Neural cell (in vitro differentiated cells): ENCODE data around the gene CTNNA2. TPM values are rescaled to one million over a fixed set of nuclear protein-coding genes. Genes with fewer than 3 reads are reported as not detected.

ENCODE experiments used
- H2AFZ ChIP-seq: fragments of 200-600, 300-800 bp; sonication (generic), shearing (Covaris generic); 2 replicates; pipeline ENCODE4 v1.6.0; 2014; ENCODE audit warnings: low read depth, mild to moderate bottlenecking, antibody characterized with exemption, low read length, moderate library complexity
- H3F3A ChIP-seq: fragments of 200-600 bp; shearing (Covaris generic); 2 replicates; pipeline ENCODE4 v1.6.1; 2016; ENCODE audit warnings: mild to moderate bottlenecking, moderate library complexity, mixed read lengths, antibody characterized with exemption, low read length; ENCODE audit not compliant: insufficient read depth, poor library complexity, severe bottlenecking
- H3K27ac ChIP-seq: fragments of 200-600, 300-800 bp; sonication (generic), shearing (Covaris generic); 2 replicates; pipeline ENCODE4 v1.5.1; 2014; ENCODE audit warnings: mild to moderate bottlenecking, low read length, moderate library complexity
- H3K27me3 ChIP-seq: fragments of 300-800, 200-600 bp; sonication (generic), shearing (Covaris generic); 2 replicates; pipeline ENCODE4 v1.6.0; 2014; ENCODE audit warnings: mild to moderate bottlenecking, low read depth, low read length, moderate library complexity; ENCODE audit not compliant: insufficient read depth
- H3K36me3 ChIP-seq: fragments of 300-800, 200-600 bp; sonication (generic), shearing (Covaris generic); 2 replicates; pipeline ENCODE4 v1.5.1; 2014; ENCODE audit warnings: mild to moderate bottlenecking, antibody characterized with exemption, low read length, moderate library complexity; ENCODE audit not compliant: insufficient read depth
- H3K4me2 ChIP-seq: fragments of 300-800, 200-600 bp; sonication (generic), shearing (Covaris generic); 2 replicates; pipeline ENCODE4 v1.6.0; 2014; ENCODE audit warnings: mild to moderate bottlenecking, low read length
- H3K4me3 ChIP-seq: fragments of 300-800, 200-600 bp; sonication (generic), shearing (Covaris generic); 2 replicates; pipeline ENCODE4 v1.5.1; 2014; ENCODE audit warnings: mild to moderate bottlenecking, low read length, moderate library complexity
- H3K79me2 ChIP-seq: fragments of 200-600 bp; shearing (Covaris generic); replicated peaks from 2 replicates; pipeline ENCODE4 v1.6.0; 2014; ENCODE audit warnings: mild to moderate bottlenecking, low read length, moderate library complexity; ENCODE audit not compliant: insufficient read depth
- H3K9ac ChIP-seq: fragments of 300-800, 200-600 bp; sonication (generic), shearing (Covaris generic); 2 replicates; pipeline ENCODE4 v1.6.1; 2016; ENCODE audit warnings: mild to moderate bottlenecking, low read length, mixed read lengths
- H3K9me2 ChIP-seq: fragments of 200-600 bp; shearing (Covaris generic); 2 replicates; pipeline ENCODE4 v1.6.1; 2016; ENCODE audit warnings: mild to moderate bottlenecking, low read length, mixed read lengths; ENCODE audit not compliant: insufficient read depth
- H3K9me3 ChIP-seq: fragments of 200-600, 300-800 bp; sonication (generic), shearing (Covaris generic); 2 replicates; pipeline ENCODE4 v1.6.1; 2016; ENCODE audit warnings: mild to moderate bottlenecking, mixed run types, low read length, moderate library complexity, mixed read lengths
- H4K20me1 ChIP-seq: fragments of 200-600 bp; shearing (Covaris generic); 2 replicates; pipeline ENCODE4 v1.6.1; 2016; ENCODE audit warnings: mild to moderate bottlenecking, mixed run types; ENCODE audit not compliant: insufficient read depth
- CTCF ChIP-seq: fragments of 450-650 bp; IDR thresholded peaks from 2 replicates; pipeline ENCODE4 v1.5.1; 2014; ENCODE audit warnings: antibody characterized with exemption, mild to moderate bottlenecking, moderate library complexity; ENCODE audit not compliant: poor library complexity, severe bottlenecking
- EP300 ChIP-seq: fragments of 450-650 bp; conservative IDR thresholded peaks from 2 replicates; pipeline ENCODE4 v1.6.1; 2014; ENCODE audit warnings: antibody characterized with exemption, mild to moderate bottlenecking, moderate library complexity; ENCODE audit not compliant: poor library complexity, severe bottlenecking
- EZH2 ChIP-seq: fragments of 200-600, 300-800 bp; shearing (Covaris generic), sonication (generic); IDR thresholded peaks from 2 replicates; pipeline ENCODE4 v1.6.1; 2014; ENCODE audit warnings: antibody characterized with exemption, low read length, borderline replicate concordance, mild to moderate bottlenecking; ENCODE audit not compliant: insufficient read depth, poor library complexity, severe bottlenecking
- MXI1 ChIP-seq: fragments of 450-650 bp; conservative IDR thresholded peaks from 2 replicates; pipeline ENCODE4 v1.6.1; 2014; ENCODE audit warnings: antibody characterized with exemption, mild to moderate bottlenecking; ENCODE audit not compliant: poor library complexity, severe bottlenecking
- POLR2AphosphoS5 ChIP-seq: IDR thresholded peaks from 2 replicates; pipeline ENCODE4 v1.6.1; 2012
- RAD21 ChIP-seq: fragments of 450-650 bp; conservative IDR thresholded peaks from 2 replicates; pipeline ENCODE4 v1.6.1; 2014; ENCODE audit warnings: antibody characterized with exemption, mild to moderate bottlenecking, moderate library complexity
- REST ChIP-seq: IDR thresholded peaks from 2 replicates; pipeline ENCODE4 v1.6.1; 2012; ENCODE audit warnings: borderline replicate concordance
- SMC3 ChIP-seq: fragments of 450-650 bp; conservative IDR thresholded peaks from 2 replicates; pipeline ENCODE4 v1.6.1; 2014; ENCODE audit warnings: antibody characterized with exemption, mild to moderate bottlenecking, moderate library complexity; ENCODE audit not compliant: poor library complexity
- TAF1 ChIP-seq: IDR thresholded peaks from 2 replicates; pipeline ENCODE4 v1.6.1; 2012; ENCODE audit warnings: low read depth
- polyA plus RNA-seq: library from polyadenylated mRNA; depleted of rRNA; stranded (reverse); fragments of >200 nt; gene quantifications from 2 replicates; pipeline ENCODE4 v1.2.3, GENCODE V29; 2014

The CTNNA2 gene
- polyA plus RNA-seq, 1 donor from 2014 or later: 194 TPM

GRCh38 chr2:80560326-80560725 lies 1047.5 kb downstream of the CTNNA2 start:
- no peak overlapping the region for H2AFZ ChIP-seq
- H4K20me1 ChIP-seq: no peaks in the 10 kb centered on the region
- TF ChIP-seq MXI1 (no peak), CTCF (no peak), REST (no peak), SMC3 (no peak), EP300 (no peak), EZH2 (no peak), RAD21 (no peak), POLR2AphosphoS5 (no peak), TAF1 (no peak)
- no peaks in the 10 kb centered on the region for H3K9me3 ChIP-seq
- no peaks in the 10 kb centered on the region for H3F3A ChIP-seq
- no peaks in the 10 kb centered on the region for H3K36me3 ChIP-seq
- H3K4me2 ChIP-seq: no peak overlapping the region
- H3K4me3 ChIP-seq: no peak overlapping the region
- no peak overlapping the region for H3K27ac ChIP-seq
- no peaks in the 10 kb centered on the region for H3K79me2 ChIP-seq
- no peaks in the 10 kb centered on the region for H3K9me2 ChIP-seq
- no peak overlapping the region for H3K9ac ChIP-seq
- no peaks in the 10 kb centered on the region for H3K27me3 ChIP-seq

- no peaks in the 10 kb centered on the region for H3K36me3 ChIP-seq
- no peak overlapping the region for H3K4me3 ChIP-seq
- H3K27me3 ChIP-seq: no peaks in the 10 kb centered on the region
- H2AFZ ChIP-seq: no peak overlapping the region
- no peaks in the 10 kb centered on the region for H3K9me3 ChIP-seq
- no peak overlapping the region for H3K27ac ChIP-seq
- H3K9ac ChIP-seq: no peak overlapping the region
- H4K20me1 ChIP-seq: no peaks in the 10 kb centered on the region
- no peak for TF ChIP-seq REST
- no peak for TF ChIP-seq EZH2
- no peak for TF ChIP-seq SMC3
- TF ChIP-seq MXI1: no peak
- TF ChIP-seq CTCF: no peak
- TF ChIP-seq TAF1: no peak
- TF ChIP-seq POLR2AphosphoS5: no peak
- no peak for TF ChIP-seq EP300
- TF ChIP-seq RAD21: no peak
- no peaks in the 10 kb centered on the region for H3K9me2 ChIP-seq
- no peak overlapping the region for H3K4me2 ChIP-seq
- H3F3A ChIP-seq: no peaks in the 10 kb centered on the region
- no peaks in the 10 kb centered on the region for H3K79me2 ChIP-seq
Observed at GRCh38 chr2:80568011-80568410, 1055.2 kb downstream of the CTNNA2 start.
